Measurements from ENCODE around the gene WT1.

The WT1 gene

DNA sequence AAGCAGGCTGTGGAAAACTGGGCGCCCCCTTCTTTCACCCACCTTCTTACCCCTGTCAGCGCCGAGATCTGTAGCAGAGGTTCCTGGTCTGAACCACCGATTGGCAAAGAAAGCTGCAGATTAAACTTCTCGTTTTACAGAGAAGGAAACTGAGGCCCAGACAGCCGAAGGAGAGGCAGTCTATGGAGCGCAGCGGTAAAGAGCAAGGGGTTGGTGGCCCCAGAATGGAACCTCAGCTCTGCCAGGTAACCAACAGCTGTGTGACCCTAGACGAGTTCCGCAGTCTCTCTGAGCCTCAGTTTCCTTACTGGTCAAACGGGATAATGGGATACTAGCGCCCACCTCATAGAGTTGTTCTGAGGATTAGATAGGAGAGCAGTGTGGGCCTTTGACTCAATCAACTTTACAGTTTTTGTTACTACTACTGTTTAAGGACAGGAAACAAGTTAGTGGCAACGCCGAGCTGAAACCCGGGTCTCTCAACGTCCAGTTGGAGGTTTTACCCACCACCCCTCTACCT is 3.1 kb upstream of the WT1 start:
- no peak for DNase-seq (ENCODE audit: low read depth in 2 of 2)

DNA sequence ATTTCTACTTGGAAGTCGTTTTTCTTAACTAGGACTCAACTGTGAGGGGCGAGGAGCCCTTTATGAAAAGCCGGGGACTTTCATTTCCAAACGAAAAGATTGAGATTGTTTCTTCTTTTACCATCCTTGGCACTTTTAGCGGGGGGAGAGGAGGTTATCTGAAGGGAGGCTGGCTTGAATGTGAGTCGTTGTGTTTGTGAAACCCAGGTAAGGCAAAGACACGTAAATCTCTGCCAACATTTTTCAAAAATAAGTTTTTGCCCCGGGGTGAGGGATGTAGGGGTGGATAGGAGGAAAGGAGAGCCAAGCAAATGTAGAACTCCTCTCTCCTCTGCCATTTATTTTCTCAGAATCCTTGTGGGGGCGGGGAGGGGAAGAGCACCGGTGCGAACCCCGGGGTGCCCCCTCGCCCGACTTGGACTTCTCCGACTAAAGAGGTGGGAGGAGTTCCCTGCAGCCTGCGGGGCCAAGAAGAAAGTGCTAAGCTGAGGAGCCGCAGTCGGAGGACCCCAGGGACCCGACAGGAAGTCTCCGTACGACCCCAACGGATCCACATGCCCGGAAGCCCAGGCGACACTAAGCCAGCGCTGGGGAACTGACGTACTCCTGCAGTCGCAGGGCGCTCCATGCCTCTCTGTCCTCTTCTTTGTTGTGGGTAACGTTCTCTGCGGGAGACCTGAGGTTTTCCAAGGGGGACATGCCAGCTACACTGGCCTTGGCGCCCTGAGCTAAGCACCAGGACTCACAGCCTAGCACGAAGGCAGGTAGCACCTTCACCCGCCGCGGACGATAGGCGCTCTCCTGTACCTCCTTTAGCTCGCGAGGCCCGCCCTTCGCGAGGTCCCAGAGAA is 2.4 kb upstream of the WT1 start:
- no peak for DNase-seq (ENCODE audit: low read depth in 2 of 2)

DNA sequence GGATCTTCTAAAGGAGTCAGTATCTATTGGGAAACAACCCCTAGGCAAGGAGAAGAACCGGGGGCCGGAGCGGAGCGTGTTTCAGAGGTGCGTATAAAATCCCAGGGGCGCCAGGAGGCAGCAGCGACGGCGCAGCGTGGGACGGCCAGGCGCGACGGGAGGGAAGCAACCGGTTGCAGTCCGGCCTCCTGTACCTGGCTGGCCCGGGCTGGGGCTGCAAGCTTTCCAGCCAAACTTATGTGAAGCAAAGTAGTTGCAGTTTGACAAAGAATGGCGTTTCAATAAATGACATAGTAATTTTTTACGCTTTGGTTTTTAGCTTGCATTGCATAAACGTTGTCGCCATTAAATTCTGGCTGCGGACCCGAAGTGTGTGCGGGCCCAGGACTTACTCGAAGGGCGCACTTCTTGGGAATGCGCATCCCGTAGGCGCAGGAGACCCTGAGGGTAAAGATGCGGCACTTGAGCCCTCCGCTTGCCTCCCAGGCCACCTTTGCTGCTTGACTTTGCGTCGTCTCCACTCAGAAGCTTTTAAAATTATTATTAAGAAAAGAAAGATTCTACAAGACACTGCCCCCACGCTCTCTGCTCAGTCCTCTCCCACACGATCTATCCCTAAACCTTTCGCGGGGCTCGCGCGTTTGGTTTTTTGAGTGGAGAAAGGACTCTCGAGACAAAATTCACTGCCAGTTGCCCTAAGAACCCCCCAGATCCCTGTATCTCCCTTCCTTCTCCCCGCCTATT is 1.6 kb upstream of the WT1 start:
- no peak for DNase-seq (ENCODE audit: low read depth in 2 of 2)

DNA sequence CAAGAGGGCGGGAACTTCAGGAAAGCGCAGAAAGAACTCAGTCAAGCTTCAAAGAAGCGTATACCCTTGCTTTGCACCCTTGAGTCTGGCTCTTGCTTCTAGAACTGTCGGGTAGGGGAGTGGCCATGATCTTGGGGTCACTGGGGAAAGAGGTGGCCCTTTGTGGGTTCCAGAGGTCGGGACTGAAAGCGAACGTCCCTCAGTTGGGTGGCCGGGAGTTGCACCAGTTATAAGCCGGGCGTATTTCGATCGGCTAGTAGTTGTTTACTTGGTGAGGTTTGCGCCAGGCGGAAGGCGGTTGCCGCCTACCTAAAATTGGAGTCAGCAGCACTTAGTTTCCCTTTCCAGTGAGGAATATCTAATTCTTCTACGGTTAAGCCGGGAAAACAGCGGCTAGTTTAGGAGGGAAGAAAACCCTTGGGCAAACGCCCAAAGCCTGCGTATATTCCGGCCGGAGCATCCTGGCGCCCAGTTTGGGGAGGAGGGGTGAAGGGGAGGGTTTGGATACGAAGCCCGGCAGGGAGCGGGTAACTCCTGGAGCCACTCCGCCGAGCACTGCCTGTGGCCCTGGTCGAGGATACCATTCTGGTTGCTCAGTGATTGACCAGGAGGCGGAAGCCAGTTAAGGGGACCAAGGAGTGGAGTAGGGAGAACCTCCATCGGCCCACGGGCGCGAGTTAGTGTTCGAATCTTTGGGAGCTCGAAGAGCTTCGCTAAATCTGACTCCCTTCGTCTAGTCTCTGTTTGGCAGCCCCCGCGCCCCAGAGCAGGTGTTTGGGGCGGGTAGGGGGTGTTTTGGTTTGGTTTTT is 807 bp upstream of the WT1 start:
- DNase-seq (ENCODE audit: low read depth in 2 of 2): no peak

DNA sequence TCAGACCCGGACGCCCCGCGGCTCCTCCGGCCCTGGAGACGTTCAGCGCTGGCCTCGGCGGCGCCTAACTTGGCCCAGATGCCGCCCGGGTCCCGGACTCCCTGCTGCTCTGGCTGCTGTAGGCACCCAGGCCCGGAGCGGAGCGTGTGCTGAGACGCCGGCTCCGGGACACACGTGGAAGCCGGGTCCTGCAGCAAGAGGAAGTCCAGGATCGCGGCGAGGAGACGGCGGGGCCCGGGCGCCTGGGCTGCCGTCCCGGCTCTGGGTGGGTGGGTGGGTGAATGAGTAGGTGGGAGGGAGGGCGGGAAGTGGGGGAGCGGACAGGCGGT is 223 bp downstream of the WT1 start:
- no peak for DNase-seq (ENCODE audit: low read depth in 2 of 2)

DNA sequence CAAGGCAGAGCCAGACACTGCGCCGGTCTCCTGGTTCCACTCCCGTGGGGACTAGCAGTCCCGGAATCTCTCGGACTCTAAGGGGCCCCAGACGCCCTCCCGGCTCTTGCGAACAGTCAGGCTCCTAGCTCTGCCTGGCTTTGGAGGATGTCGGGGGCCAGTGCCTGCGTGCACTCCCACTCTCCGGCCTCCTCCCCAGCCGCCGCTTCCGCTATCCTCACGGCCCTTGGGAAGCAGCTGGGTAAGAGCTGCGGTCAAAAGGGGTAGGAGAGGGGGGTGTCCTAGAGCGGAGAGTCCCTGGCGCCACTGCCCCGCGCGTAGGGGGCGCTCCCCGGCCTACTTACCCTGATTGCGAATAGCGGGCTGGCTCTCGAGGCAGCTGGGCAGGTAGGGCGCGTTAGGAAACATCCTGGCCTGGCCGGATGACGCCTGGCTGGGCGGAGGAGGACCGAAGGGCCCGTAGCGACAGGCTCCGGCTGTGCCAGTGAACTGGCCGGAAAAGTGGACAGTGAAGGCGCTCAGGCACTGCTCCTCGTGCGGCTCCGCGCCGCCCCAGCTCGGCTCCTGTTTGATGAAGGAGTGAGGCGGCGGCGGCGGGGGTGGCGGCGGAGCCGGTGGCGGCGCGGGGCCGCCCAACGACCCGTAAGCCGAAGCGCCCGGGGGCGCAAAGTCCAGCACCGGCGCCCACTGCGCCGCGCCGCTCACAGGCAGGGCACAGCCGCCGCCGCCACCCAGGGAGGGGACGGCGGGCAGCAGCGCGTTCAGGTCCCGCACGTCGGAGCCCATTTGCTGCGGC is 785 bp downstream of the WT1 start:
- no peak for DNase-seq (ENCODE audit: low read depth in 2 of 2)

DNA sequence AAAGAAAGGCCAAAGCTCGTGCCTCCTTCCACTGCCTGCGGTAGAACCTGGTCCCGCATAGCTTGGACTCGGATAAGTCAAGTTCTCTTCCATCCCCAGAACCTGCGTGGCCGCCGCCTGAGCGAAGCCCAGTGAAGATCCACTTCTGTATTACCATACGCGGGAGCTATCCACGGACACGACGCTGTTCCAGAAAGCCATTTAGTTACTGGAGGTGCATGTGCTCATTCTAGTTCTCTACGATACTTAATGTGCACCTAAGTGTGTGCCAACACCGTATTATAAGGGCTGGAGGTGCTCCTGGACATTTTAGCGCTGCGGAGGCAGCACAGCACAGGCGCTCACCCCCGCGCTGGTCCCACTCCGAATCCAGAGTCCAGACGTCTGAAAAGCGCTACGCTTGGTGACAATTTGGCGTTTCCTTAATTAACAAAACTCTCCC is 1.4 kb downstream of the WT1 start:
- no peak for DNase-seq (ENCODE audit: low read depth in 2 of 2)

DNA sequence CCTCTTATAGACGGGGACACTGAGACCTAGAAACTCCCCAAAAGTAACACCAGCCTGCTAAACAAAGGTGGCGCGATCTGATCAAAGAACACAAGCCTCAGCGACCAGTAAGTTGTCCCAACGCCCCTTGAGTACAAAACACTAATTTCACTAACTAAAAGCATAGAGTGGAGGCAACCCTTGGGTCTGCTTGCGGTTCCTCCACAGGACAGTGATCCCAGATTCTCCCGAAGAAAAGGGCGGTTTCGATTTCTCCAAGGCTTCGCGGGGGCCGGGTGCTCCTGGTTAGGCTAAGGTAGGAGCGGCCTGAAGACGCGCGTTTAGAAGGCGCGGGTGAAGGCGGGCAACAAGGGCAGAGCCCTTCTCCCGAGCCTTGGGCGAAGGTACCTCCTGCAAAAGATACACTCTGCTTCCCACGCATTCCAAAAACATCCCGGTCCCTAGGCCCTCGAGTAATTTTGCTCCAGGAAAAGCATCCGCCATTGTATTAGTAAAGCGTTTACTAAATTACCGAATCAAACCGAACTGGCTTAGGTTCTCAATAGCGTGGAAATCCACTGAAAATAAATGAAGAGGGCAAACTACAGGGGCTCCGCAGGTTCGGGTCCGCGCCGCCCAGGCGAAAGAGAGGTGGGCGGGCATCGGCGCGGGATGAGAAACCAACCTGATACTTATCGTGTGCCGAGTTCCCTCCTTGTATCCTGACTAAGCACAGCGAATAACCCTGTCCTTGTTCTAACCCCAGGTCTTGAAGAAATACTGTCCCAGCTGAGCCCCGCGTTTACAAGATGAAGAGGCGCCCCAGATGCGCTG is 2.0 kb downstream of the WT1 start:
- DNase-seq (ENCODE audit: low read depth in 2 of 2): no peak

DNA sequence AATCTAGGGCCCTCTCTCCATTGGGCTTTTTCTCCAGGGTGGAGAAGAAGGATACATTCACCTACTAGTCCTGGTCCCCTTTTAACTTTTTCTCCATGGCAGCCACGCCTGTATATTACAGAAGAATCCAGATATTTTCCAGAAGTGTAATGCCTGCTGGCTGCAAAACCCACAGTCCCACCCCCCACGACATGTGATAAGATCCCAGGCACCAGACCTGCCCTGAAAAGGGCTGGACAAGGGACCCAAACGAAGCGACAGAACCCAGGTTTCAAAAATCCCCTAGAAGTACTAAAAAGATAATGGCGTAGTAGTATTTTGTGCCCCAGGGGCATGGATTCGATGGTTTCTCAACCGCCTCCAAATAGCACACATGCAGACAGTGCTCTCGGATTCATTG is 2.8 kb downstream of the WT1 start:
- no peak for DNase-seq (ENCODE audit: low read depth in 2 of 2)

DNA sequence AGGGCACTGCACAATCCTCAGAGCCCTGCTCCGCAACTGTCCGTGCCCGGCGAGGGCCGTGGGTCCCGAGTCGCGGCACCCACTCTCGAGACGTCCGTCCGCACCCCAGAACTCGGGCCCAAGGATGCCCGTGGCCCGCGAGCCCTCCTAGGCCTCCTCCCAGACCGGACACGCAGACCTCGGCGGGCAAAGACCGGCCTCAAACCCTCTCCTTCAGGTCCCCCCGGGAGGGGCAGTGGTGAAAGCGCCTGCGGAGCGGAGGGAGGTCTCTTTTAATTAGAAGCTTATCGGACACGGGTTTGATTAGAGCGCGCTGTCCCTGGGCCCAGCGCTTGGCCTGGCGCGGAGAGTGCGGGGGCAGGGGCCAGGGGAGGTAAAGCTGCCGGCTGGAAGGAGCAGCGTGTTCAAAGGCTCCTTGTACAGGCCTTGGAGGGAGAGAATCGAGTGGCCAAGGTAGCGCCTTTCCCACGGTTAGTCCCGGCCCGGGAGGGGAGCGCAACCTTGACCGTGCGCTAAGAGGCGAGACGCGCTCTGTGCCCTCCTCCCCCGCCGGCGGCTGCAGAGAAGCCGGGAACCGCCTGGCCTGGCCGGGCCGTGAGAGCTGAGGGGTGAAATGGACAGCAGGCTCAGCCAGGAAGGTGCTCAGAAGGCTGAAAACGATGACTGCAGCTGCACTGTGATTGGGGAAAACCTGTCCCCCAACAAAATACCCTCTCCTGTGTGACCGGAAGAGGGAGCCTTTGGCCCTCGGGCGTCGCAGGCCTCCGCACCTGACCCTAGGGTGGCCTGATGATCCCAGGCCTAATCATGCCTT is 4.6 kb downstream of the WT1 start:
- no peak for DNase-seq (ENCODE audit: low read depth in 2 of 2)

DNA sequence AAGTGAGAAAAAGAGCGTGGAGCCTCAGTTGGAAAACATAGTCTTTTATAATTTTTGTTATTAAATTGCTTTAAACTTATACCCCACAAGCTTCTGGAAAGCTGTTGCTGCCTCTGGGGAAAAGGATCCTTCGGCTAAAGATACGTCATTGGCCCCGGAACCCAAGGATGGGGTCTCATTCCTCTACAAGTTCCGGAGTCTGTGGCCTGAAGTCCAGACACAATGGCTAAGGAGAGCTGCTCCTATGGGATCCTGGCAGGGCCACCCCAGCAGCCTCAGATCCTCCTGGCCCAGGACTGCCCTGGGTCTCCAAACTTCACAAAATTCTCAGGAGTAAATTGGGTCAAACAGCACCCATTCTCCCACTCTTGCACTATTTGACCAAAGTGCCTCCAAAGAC is 5.9 kb downstream of the WT1 start:
- no peak for DNase-seq (ENCODE audit: low read depth in 2 of 2)

DNA sequence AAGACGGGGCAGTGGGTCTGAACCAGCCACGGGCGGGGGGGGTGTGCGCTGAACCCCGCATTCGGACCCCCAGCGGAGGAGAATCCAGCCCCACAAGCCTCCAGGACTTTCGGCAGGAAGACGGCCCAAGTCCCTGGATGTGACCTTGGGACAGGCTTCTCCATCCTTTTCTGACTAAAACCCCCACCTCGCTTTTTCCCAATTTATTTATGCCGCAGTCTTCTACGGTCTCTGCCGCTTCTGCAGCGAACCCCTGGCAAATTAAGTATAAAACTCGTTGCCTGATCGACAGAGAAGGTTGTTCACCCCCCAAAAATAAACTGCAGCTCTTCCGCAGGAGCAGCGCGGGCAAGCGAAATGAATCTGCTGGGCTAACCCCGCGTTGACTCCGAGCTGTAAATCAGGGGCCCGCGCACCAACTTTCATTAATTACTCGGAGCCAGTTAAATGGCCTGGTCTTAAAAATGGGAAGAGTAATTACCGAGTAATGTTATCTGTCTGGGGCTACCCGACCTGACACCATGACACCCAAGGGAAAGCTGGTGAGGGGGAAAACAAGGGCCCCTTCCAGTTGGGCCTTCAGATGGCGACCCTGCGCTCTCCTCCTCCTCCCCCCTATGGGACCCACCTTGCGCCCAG is 6.6 kb downstream of the WT1 start:
- DNase-seq (ENCODE audit: low read depth in 2 of 2): no peak

DNA sequence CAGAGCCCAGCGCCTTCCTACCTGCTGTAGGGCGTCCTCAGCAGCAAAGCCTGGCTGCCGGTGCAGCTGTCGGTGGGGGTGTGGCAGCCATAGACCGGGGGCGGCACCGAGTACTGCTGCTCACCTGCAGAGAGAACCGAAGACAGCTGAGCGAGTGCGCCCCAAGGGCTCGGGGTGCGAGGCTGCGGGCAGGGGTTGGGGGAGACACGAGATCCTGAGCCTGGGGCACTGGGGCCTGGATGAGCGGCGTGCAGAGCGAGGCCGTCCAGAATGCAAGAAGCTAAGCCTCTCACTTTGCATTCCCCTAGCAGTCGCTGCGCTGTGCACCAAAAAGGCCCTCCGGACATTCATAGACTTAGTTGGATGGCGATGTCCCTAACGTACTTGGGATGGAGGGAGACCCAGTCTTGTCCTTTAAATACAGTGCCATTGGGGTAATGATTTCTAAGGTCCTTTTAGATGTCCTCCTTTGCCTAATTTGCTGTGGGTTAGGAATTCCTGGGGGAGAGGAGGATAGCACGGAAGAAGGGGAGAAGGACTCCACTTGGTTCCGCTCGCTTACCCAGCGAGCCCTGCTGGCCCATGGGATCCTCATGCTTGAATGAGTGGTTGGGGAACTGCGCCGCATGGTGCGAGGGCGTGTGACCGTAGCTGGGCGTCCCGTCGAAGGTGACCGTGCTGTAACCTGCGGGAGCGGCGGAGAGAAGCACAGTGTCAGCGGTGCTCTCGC is 7.2 kb downstream of the WT1 start:
- DNase-seq (ENCODE audit: low read depth in 2 of 2): no peak

DNA sequence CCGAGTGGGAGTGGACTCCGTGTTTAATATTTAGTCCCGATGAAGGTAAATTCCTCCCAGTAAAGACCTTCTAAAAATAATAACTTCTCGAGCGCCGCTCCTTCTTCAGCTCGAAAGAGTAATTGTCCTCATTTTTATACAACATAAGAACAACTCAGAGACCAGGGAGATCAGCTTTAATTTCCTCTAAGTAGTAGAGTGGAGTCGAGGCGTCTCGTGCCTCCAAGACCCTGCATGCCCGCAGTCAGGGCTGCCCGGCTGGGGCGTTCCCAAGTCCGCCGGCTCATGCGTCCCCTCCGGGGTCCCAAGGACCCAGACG is 7.8 kb downstream of the WT1 start:
- no peak for DNase-seq (ENCODE audit: low read depth in 2 of 2)

DNA sequence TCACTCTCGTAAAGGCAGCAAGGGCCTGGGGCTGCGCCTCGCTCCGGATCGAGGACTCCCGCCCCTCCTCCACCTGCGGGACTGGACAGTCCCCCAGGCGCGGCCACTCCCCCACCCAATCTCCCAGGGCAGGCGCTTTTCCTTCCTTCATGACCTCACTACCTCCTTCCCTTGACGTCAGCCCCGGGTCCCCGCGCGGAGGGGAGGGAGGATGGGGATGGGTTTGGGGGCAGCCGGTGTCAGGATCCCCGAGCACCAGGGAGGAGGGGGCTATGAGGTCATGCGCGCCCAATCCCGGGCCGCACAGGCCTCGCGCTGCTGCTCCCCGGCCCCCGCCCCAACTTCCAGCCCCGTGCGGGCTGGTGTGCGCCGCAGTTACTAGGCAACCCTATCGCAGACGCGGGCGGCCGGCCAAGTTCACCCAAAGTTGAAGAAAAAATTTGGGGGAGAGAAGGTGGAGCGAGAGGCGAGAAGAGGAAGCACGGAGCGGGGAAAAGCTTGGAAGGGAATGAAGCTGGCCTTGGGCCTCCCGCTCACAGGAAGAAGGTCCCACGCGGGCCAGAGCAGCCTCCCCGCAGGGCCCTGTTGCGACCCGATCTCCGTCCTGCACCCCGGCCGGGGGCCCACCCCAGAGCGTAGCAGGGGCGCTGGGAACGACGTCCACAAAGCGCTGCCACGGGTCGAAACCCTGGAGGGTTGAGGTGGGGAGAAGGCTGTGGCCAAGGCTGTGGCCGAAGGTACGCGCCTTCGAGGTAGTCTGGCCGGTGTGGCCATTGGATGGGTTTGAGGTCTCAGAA is 8.3 kb downstream of the WT1 start:
- no peak for DNase-seq (ENCODE audit: low read depth in 2 of 2)

DNA sequence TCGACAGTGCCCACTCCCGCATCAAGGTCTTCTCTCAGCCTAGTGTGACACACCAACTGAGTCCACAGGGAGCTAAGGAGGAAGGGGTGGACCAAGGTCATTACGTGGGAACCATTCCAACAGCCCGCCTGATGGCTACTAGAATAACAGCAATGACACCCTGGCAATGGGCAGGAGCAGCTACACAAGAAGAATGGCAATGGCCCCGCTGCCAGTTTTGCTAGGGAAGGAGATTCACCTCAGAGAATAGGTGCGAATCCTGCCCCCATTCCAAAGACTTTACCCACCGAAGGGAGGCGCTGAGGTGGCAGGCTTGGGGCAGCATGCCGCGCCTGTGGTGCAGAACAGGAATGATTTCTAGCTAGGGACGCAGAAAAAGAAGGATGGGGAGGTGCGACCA is 9.1 kb downstream of the WT1 start:
- no peak for DNase-seq (ENCODE audit: low read depth in 2 of 2)

DNA sequence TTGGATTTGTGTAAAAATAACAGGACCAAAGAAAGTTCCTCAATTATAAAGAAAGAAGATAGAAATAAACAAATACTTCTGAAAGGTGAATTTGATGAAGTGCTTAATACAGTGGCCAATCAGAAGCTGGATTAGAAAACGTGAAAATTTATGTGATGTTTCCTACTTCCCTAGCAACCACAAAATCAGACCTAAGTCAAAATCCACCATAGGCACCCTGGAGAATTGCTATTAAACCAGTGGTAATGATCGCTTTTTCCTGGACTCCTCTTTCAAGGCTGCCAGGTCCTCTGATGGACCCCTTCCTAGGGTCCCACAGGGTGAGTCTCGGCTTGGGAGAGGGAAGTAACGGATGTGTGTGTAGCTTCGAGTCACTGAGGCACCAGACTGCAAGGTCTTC is 9.6 kb downstream of the WT1 start:
- no peak for DNase-seq (ENCODE audit: low read depth in 2 of 2)

DNA sequence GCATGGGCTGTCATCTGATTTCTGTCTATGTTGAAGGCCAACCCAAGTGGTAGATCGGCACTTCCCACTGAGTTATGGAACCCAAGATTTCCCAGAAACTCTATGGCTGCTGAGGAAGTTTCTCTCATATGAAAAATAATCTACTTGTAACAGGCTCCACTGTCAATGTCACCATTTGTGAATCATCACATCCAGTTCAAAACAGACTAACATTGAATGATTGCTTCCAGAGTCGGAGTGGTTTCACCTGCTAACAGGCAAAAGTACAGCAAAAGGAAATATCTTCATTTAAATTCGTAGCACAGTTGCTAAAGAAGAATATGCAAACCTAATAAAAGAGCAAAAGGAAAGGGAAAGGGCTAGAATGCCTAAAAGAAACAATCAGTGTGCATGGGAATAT is 12.8 kb downstream of the WT1 start:
- no peak for DNase-seq (ENCODE audit: low read depth in 2 of 2)

All from stimulated activated CD8-positive, alpha-beta memory T cell treated with anti-CD3 and anti-CD28 coated beads, Interleukin-15, amount 100 ng/mL, for 4 hours (primary cell).